BJ (cell line): ENCODE results near the gene EIF2S1. TPM values are rescaled to one million over a fixed set of nuclear protein-coding genes. Genes with fewer than 3 reads are reported as not detected.
"Not testable (repeated sequence)": the region's sequence is repeated elsewhere in the genome, so short reads cannot be mapped to it uniquely, and the experiment has no call there.

Experiments
- CTCF ChIA-PET: fragments of 350-600 bp; formaldehyde crosslinking; extraction: SDS; loops from one replicate; lab custom pipeline; 2021; ENCODE audit warnings: antibody characterized with exemption, inconsistent platforms; lab: Yijun Ruan, JAX
- POLR2A ChIA-PET: fragments of 300-600 bp; sonication (Branson Sonifier 250); formaldehyde crosslinking; extraction: SDS; loops from one replicate; lab custom pipeline; 2021; ENCODE audit warnings: antibody characterized with exemption; lab: Charles Lee
- DNase-seq: peaks from one replicate; pipeline ENCODE4 v3.0.0-alpha.2; 2011; ENCODE audit warnings: low read depth
- H3K27me3 ChIP-seq: 2 replicates; pipeline ENCODE4 v1.6.0; 2011; ENCODE audit warnings: low read length; ENCODE audit not compliant: control insufficient read depth, insufficient read depth
- H3K36me3 ChIP-seq: 2 replicates; pipeline ENCODE4 v1.5.1; 2011; ENCODE audit warnings: low read length; ENCODE audit not compliant: control insufficient read depth, insufficient read depth
- H3K4me3 ChIP-seq: 2 replicates; pipeline ENCODE4 v1.5.1; 2011; ENCODE audit warnings: low read depth, mild to moderate bottlenecking, control low read depth, low read length
- polyA plus RNA-seq: library from polyadenylated mRNA; depleted of rRNA; stranded (reverse); fragments of >200 nt; gene quantifications from 2 replicates; pipeline ENCODE4 v1.2.3, GENCODE V29; 2011
- TF ChIP-seq, protein P1 (sequence below): IDR thresholded peaks from 2 replicates; pipeline ENCODE4 v1.5.1; 2011; ENCODE audit warnings: low read depth, mild to moderate bottlenecking, control low read depth, inconsistent platforms, low read length, moderate library complexity; ENCODE audit not compliant: insufficient read depth

EIF2S1 gene
- polyA plus RNA-seq, 1 experiment, result 34.4 TPM

DNA sequence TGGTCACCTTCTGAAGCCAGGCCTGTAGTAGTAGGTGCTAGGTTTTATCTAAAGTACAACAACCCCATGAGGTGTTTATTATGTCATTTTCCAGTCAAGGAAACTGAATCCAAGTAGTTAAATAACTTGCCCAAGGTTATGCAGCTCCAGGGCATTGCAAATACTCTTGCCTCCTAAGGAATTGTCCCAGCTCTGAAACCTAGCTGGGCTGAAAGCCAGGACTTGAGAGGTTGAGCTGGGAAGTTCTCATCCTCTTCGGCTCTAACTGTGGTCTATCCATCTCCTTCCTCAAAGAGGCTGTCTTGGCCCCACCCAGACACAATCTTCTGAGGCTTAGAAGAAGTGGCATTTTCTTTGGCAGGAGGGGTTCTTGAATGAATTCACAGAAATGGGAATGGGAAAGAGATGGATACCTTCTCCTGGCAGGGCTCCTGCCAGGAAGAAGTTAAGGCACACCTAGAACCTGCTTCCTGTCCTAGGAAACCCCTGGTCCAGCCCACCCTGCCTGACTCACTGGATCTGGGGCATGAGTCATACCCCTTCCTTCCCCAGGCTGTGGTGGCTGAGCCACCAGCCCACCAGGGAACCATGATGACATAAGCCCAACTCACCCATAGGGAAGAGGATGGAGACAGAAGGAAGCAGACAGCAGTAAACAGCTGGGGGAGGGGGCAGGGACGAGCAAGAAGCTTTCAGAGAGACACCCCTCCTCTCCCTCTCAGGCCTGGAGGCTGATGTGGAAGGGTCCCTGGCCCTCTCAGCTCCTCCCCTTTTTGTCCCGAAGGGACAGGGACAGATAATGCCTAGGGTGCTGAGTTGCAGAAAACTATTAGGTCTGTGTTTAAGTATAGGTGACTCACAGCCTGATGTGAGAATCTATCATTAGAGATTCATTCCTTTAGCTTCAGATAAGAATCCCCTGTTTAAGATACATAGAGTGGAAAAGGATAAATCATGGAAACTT is 54.0 kb downstream of the EIF2S1 start:
- TF ChIP-seq, protein P1, sequence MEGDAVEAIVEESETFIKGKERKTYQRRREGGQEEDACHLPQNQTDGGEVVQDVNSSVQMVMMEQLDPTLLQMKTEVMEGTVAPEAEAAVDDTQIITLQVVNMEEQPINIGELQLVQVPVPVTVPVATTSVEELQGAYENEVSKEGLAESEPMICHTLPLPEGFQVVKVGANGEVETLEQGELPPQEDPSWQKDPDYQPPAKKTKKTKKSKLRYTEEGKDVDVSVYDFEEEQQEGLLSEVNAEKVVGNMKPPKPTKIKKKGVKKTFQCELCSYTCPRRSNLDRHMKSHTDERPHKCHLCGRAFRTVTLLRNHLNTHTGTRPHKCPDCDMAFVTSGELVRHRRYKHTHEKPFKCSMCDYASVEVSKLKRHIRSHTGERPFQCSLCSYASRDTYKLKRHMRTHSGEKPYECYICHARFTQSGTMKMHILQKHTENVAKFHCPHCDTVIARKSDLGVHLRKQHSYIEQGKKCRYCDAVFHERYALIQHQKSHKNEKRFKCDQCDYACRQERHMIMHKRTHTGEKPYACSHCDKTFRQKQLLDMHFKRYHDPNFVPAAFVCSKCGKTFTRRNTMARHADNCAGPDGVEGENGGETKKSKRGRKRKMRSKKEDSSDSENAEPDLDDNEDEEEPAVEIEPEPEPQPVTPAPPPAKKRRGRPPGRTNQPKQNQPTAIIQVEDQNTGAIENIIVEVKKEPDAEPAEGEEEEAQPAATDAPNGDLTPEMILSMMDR, result no peak
- peak; percentile 49 for DNase-seq
- no peaks in the 10 kb centered on the region for H3K36me3 ChIP-seq
- no peaks in the 10 kb centered on the region for H3K27me3 ChIP-seq
- no peak overlapping the region for H3K4me3 ChIP-seq
- CTCF ChIA-PET, result interaction anchor here (2.9 to 11.8 kb wide), 2 partner anchors 15 to 158 kb away, joined by 12 to 90 read pairs; no protein-coding TSS in a partner anchor
- POLR2A ChIA-PET, result no interaction called here

GRCh38 chr14:67415610-67416009 is 55.5 kb downstream of the EIF2S1 start:
- CTCF ChIA-PET, result interaction anchor here (1.3 to 11.8 kb wide), 3 partner anchors 13 to 156 kb away, joined by 3 to 90 read pairs (median 12); partner anchors contain the start of gene ATP6V1D
- H3K27me3 ChIP-seq, DNase-seq, H3K4me3 ChIP-seq, H3K36me3 ChIP-seq, POLR2A ChIA-PET: not testable (repeated sequence)

GRCh38 chr14:67416085-67416484 is 56.0 kb downstream of the EIF2S1 start:
- no peak for DNase-seq
- Histone ChIP-seq H3K27me3 (no peaks in the 10 kb centered on the region), H3K4me3 (no peak overlapping the region), H3K36me3 (no peaks in the 10 kb centered on the region)
- ChIA-PET POLR2A (no interaction called here), CTCF (interaction anchor here (1.3 to 11.8 kb wide), 2 partner anchors 13 to 56 kb away, joined by 3 to 90 read pairs; partner anchors contain the start of gene ATP6V1D)
- TF ChIP-seq, protein P1, result no peak

GRCh38 chr14:67416810-67417209 is 56.7 kb downstream of the EIF2S1 start:
- no peak for DNase-seq
- Histone ChIP-seq H3K36me3 (no peaks in the 10 kb centered on the region), H3K27me3 (no peaks in the 10 kb centered on the region), H3K4me3 (no peak overlapping the region)
- ChIA-PET POLR2A (no interaction called here), CTCF (interaction anchor here (1.3 to 11.8 kb wide), 3 partner anchors 12 to 154 kb away, joined by 3 to 90 read pairs (median 21); partner anchors contain the start of gene ATP6V1D)
- TF ChIP-seq, protein P1, result no peak

- POLR2A ChIA-PET, result no interaction called here
- H3K36me3 ChIP-seq, result no peaks in the 10 kb centered on the region
- DNase-seq, result no peak
- TF ChIP-seq, protein P1, result no peak
- no peak overlapping the region for H3K4me3 ChIP-seq
- no peaks in the 10 kb centered on the region for H3K27me3 ChIP-seq
- CTCF ChIA-PET, result interaction anchor here (0.9 to 11.8 kb wide), 4 partner anchors 11 to 153 kb away, joined by 3 to 90 read pairs (median 12); no protein-coding TSS in a partner anchor
These were observed 57.5 kb downstream of the EIF2S1 start for GRCh38 chr14:67417633-67418032.
